ENCODE measurements around the gene ATG4C.
A peak's percentile ranks its signal among the peaks of the same experiment; 100 is the strongest.
"Not testable (repeated sequence)": the region's sequence is repeated elsewhere in the genome, so short reads cannot be mapped to it uniquely, and the experiment has no call there.

The ATG4C gene

DNA sequence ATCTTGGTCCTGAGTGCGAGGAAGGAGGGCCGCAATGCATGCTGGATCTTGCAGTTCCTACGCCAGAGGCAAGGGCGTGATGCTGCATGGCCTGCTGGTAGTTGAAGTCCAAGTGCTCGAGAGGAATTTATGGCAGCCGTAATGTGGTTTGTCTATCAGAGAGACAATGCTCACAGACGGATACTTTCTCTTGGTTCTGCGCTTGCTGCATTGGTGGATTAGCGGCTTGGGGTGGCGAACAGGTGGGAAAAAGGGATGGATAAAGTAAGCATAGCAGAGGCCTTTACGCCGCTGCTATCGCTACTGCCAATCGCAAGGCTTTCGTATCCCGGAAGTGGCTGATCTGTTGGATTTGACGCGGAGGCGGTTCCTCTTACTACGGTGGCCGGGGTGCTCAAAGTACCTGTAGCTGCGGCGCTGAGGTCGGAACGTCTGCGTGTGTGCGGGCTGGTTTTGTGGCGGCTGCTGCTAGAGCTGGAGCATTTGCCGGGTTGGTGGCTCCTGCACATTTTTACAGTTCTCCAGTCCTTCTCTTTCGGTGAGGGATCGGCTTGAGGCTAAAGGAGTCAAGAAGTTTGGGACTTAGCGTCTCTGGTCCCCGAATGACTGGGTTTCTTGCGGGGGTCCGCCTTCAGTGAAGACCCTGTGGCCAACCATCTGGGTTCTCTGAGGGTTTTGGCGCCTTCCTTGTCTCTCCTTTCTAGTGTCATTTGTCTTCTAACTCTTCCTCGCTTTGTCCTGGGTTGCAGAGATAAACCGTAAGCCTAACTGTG lies at the start of gene ATG4C (continued):
- no peak for TF ChIP-seq ZNF776 (tag by site-specific recombination; IDR thresholded peaks at IDR 0.05; ENCODE audit: borderline replicate concordance)
- TF ChIP-seq OVOL3 (tag by site-specific recombination; IDR thresholded peaks at IDR 0.05) = no peak; the same call in 1 of the 2 replicates
- TF ChIP-seq ZNF114 (tag by site-specific recombination; IDR thresholded peaks at IDR 0.05) = no peak
- TF ChIP-seq GLI4 (tag by site-specific recombination; IDR thresholded peaks at IDR 0.05) = no peak
- no peak for TF ChIP-seq GLIS1 (tag by site-specific recombination; IDR thresholded peaks at IDR 0.05)
- peak; percentile 8; the same call in 1 of the 2 replicates for TF ChIP-seq ZNF623 (tag by site-specific recombination; IDR thresholded peaks at IDR 0.05)
- TF ChIP-seq ZNF16 (tag by site-specific recombination; IDR thresholded peaks at IDR 0.05; ENCODE audit: low read depth) = no peak
- no peak for TF ChIP-seq ZNF155 (tag by site-specific recombination; IDR thresholded peaks at IDR 0.05)
- TF ChIP-seq ZNF10 (tag by site-specific recombination; IDR thresholded peaks at IDR 0.05) = no peak
- peak; percentile 16 for TF ChIP-seq ZNF510 (tag by site-specific recombination; IDR thresholded peaks at IDR 0.05; ENCODE audit: insufficient replicate concordance)
- TF ChIP-seq, protein P1, sequence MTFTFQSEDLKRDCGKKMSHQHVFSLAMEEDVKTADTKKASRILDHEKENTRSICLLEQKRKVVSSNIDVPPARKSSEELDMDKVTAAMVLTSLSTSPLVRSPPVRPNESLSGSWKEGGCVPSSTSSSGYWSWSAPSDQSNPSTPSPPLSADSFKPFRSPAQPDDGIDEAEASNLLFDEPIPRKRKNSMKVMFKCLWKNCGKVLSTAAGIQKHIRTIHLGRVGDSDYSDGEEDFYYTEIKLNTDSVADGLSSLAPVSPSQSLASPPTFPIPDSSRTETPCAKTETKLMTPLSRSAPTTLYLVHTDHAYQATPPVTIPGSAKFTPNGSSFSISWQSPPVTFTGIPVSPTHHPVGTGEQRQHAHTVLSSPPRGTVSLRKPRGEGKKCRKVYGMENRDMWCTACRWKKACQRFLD (tag by site-specific recombination; IDR thresholded peaks at IDR 0.05) = no peak
- TF ChIP-seq ZNF223 (tag by site-specific recombination; IDR thresholded peaks at IDR 0.05) = no peak
- no peak for TF ChIP-seq ZNF473 (tag by site-specific recombination; IDR thresholded peaks at IDR 0.05)
- TF ChIP-seq, protein P2, sequence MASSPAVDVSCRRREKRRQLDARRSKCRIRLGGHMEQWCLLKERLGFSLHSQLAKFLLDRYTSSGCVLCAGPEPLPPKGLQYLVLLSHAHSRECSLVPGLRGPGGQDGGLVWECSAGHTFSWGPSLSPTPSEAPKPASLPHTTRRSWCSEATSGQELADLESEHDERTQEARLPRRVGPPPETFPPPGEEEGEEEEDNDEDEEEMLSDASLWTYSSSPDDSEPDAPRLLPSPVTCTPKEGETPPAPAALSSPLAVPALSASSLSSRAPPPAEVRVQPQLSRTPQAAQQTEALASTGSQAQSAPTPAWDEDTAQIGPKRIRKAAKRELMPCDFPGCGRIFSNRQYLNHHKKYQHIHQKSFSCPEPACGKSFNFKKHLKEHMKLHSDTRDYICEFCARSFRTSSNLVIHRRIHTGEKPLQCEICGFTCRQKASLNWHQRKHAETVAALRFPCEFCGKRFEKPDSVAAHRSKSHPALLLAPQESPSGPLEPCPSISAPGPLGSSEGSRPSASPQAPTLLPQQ (tag by site-specific recombination; IDR thresholded peaks at IDR 0.05) = peak; percentile 53
- TF ChIP-seq, protein P3, sequence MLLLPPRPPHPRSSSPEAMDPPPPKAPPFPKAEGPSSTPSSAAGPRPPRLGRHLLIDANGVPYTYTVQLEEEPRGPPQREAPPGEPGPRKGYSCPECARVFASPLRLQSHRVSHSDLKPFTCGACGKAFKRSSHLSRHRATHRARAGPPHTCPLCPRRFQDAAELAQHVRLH (tag by site-specific recombination; IDR thresholded peaks at IDR 0.05) = 0 out of 2 replicates have a peak, but pooled peaks have one; percentile 49
- TF ChIP-seq, protein P4, sequence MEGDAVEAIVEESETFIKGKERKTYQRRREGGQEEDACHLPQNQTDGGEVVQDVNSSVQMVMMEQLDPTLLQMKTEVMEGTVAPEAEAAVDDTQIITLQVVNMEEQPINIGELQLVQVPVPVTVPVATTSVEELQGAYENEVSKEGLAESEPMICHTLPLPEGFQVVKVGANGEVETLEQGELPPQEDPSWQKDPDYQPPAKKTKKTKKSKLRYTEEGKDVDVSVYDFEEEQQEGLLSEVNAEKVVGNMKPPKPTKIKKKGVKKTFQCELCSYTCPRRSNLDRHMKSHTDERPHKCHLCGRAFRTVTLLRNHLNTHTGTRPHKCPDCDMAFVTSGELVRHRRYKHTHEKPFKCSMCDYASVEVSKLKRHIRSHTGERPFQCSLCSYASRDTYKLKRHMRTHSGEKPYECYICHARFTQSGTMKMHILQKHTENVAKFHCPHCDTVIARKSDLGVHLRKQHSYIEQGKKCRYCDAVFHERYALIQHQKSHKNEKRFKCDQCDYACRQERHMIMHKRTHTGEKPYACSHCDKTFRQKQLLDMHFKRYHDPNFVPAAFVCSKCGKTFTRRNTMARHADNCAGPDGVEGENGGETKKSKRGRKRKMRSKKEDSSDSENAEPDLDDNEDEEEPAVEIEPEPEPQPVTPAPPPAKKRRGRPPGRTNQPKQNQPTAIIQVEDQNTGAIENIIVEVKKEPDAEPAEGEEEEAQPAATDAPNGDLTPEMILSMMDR (tag by site-specific recombination; IDR thresholded peaks at IDR 0.05) = no peak

DNA sequence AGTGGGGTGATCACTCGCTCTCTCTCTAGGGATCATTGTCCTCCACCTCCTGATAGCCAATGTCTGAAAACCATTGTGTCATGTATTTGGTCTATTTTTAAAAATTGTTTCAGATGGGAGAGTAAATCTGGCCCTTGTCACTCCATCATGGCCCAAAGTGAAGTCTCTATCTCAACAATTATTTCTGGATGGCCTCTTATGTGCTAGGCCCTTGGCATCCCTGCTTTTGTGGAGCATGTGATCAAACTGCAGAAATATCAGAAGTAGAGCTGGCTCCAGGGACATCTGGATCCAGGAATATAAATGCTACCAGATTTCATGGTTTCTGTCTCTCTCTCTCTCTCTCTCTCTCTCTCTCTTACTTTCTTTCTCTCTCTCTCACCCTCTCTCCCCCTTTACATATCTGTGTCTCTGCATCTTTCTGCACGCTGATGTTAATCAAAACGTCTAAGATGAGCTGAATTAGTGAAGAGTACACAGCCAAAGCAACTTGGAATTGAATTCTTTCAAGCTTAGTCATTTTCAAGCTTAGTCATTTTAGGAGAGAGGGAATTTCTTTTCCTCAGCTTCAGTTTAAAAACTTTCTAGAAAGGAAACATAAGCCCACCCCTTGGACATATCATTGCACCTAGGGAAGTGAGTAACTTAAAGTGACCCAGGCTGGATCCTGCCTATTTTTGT lies 48.3 kb upstream of the ATG4C start:
- ChIA-PET POLR2A (no interaction called here), CTCF (interaction anchor here (0.6 to 3.2 kb wide), 3 partner anchors 10 to 354 kb away, joined by 4 to 14 read pairs (median 7); no protein-coding TSS in a partner anchor)
- no peaks in the 10 kb centered on the region for H3K4me1 ChIP-seq (ENCODE audit: control insufficient read depth, insufficient read depth, low read length)
- no peak for TF ChIP-seq ZBTB48 (tag by site-specific recombination; IDR thresholded peaks at IDR 0.05)
- no peak for TF ChIP-seq ZNF2 (tag by site-specific recombination; IDR thresholded peaks at IDR 0.05)
- no peak for TF ChIP-seq ZIC2 (tag by site-specific recombination; IDR thresholded peaks at IDR 0.05)
- peak; percentile 67 for TF ChIP-seq ZNF596 (tag by site-specific recombination; IDR thresholded peaks at IDR 0.05)
- TF ChIP-seq ZNF530 (tag by site-specific recombination; IDR thresholded peaks at IDR 0.05; ENCODE audit: low read depth) = no peak
- peak; percentile 46; the same call in 1 of the 2 replicates for TF ChIP-seq PRDM1 (tag by site-specific recombination; IDR thresholded peaks at IDR 0.05)
- H3K4me3 ChIP-seq (ENCODE audit: low read depth, low read length) = no peak overlapping the region
- no peaks in the 10 kb centered on the region for H3K36me3 ChIP-seq (ENCODE audit: control insufficient read depth in 2 of 2, insufficient read depth in 1 of 2, low read length in 2 of 2)
- H3K9me3 ChIP-seq (ENCODE audit: control insufficient read depth, insufficient read depth, low read depth, low read length) = no peaks in the 10 kb centered on the region
- no peak overlapping the region for H3K27ac ChIP-seq (ENCODE audit: extremely low read depth, low read depth, low read length)

DNA sequence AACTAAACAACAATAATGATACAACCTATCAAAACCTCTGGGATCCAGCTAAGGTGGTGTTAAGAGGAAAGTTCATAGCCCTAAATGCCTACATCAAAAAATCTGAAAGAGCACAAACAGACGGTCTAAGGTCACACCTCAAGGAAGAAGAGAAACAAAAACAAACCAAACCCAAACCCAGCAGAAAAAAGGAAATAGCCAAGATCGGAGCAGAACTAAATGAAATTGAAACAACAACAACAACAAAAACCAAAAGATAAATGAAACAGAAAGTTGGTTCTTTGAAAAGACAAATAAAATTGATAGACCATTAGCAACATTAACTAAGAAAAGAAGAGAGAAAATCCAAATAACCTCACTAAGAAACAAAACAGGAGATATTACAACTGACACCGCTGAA lies 43.2 kb upstream of the ATG4C start:
- H3K9me3 ChIP-seq (ENCODE audit: control insufficient read depth, insufficient read depth, low read depth, low read length); CTCF ChIA-PET; H3K36me3 ChIP-seq (ENCODE audit: control insufficient read depth in 2 of 2, insufficient read depth in 1 of 2, low read length in 2 of 2); H3K27ac ChIP-seq (ENCODE audit: extremely low read depth, low read depth, low read length); H3K4me3 ChIP-seq (ENCODE audit: low read depth, low read length); POLR2A ChIA-PET; H3K4me1 ChIP-seq (ENCODE audit: control insufficient read depth, insufficient read depth, low read length): not testable (repeated sequence)
